HepG2 (cell line): ENCODE data around the gene NEK3. TPM values are rescaled to one million over a fixed set of nuclear protein-coding genes. Genes with fewer than 3 reads are reported as not detected.

Experiments used
- ATAC-seq: fragments of 200-7000 bp; cut with Tn5 transposase; 3 replicates; pipeline ENCODE4 v1.9.1; 2020; ENCODE audit warnings: mild to moderate bottlenecking, moderate library complexity
- BruUV-seq: library from RNA; stranded (reverse); fragments of 400-500 nt; replicated peaks from 2 replicates; lab custom pipeline; 2021; lab: Mats Ljungman, UMichigan
- CTCF ChIA-PET: fragments of 300-600 bp; formaldehyde crosslinking; extraction: SDS; loops from one replicate; lab custom pipeline; 2021; ENCODE audit warnings: low total read pairs, inconsistent platforms, low intra/inter-chr PET ratio; lab: Yijun Ruan, JAX
- POLR2A ChIA-PET: fragments of 350-600 bp; sonication (Branson Sonifier 250); formaldehyde crosslinking; loops from one replicate; lab custom pipeline; 2020; ENCODE audit warnings: antibody characterized with exemption, inconsistent platforms; lab: Yijun Ruan, JAX
- DNase-seq: peaks from one replicate; pipeline ENCODE4 v3.0.0-alpha.2; 2015; ENCODE audit warnings: low spot score
- FAIRE-seq: peaks from 3 replicates; lab custom pipeline; 2011; peaks lifted over from hg19 to GRCh38; lab: Jason Lieb, UNC
- H2AFZ ChIP-seq: one replicate; pipeline ENCODE4 v1.6.1; 2011; ENCODE audit warnings: low read length, inconsistent platforms
- H3K27ac ChIP-seq: fragments of 300-600 bp; 3 replicates; pipeline ENCODE4 v1.8.0; 2011; ENCODE audit warnings: mixed run types, mild to moderate bottlenecking, mixed read lengths, low read length, inconsistent platforms; ENCODE audit not compliant: insufficient read depth; ENCODE audit errors: extremely low read length
- H3K27me3 ChIP-seq, 2 experiments: fragments of 200-600 bp in 1 of 2; 2 replicates in 1 of 2; 3 replicates in 1 of 2; pipeline versions ENCODE4 v1.6.0 to v1.8.0; 2011; ENCODE audit warnings: low read length in 2 of 2, mild to moderate bottlenecking in 2 of 2, moderate library complexity in 2 of 2, inconsistent platforms in 1 of 2; ENCODE audit not compliant: insufficient read depth in 2 of 2, control insufficient read depth in 1 of 2
- H3K36me3 ChIP-seq, 2 experiments: fragments of 200-600 bp in 1 of 2; replicated peaks in 1 of 2; 2 replicates in 1 of 2; 3 replicates in 1 of 2; pipeline versions ENCODE4 v1.5.1 to v1.8.0; 2011; ENCODE audit warnings: low read length in 2 of 2, inconsistent platforms in 1 of 2; ENCODE audit not compliant: insufficient read depth in 2 of 2, control insufficient read depth in 1 of 2
- H3K4me1 ChIP-seq: 2 replicates; pipeline ENCODE4 v1.5.1; 2012; ENCODE audit warnings: low read length, inconsistent platforms; ENCODE audit not compliant: insufficient read depth
- H3K4me2 ChIP-seq: 2 replicates; pipeline ENCODE4 v1.6.0; 2011; ENCODE audit warnings: low read depth, low read length, inconsistent platforms
- H3K4me3 ChIP-seq, 3 experiments: fragments of 200-600 bp in 1 of 3; sonication (generic), shearing (Covaris generic) in 1 of 3; replicated peaks in 1 of 3; 2 replicates each; pipeline ENCODE4 v1.5.1; 2011 to 2016; ENCODE audit warnings: low read length in 3 of 3, inconsistent platforms in 2 of 3, low read depth in 2 of 3, mild to moderate bottlenecking in 2 of 3, control low read depth in 1 of 3, mixed read lengths in 1 of 3; ENCODE audit not compliant: insufficient read depth in 1 of 3
- H3K79me2 ChIP-seq: one replicate; pipeline ENCODE4 v1.6.1; 2011; ENCODE audit warnings: low read length, inconsistent platforms; ENCODE audit not compliant: insufficient read depth
- H3K9ac ChIP-seq: 2 replicates; pipeline ENCODE4 v1.6.0; 2011; ENCODE audit warnings: mild to moderate bottlenecking, low read depth, low read length, inconsistent platforms; ENCODE audit not compliant: insufficient read depth
- H3K9me3 ChIP-seq: 2 replicates; pipeline ENCODE4 v1.5.1; 2012; ENCODE audit warnings: mild to moderate bottlenecking, low read length
- H4K20me1 ChIP-seq: 2 replicates; pipeline ENCODE4 v1.6.0; 2011; ENCODE audit warnings: inconsistent platforms, mild to moderate bottlenecking, low read length, moderate library complexity; ENCODE audit not compliant: insufficient read depth
- CBFB ChIP-seq: sonication (generic); formaldehyde crosslinking; IDR thresholded peaks from 2 replicates; pipeline ENCODE4 v1.4.0; 2020; ENCODE audit warnings: missing genetic modification reagents
- GTF3A ChIP-seq: sonication (generic); formaldehyde crosslinking; conservative IDR thresholded peaks from 2 replicates; pipeline ENCODE4 v1.4.0; 2020; ENCODE audit warnings: mild to moderate bottlenecking, missing genetic modification reagents
- IRF2 ChIP-seq: IDR thresholded peaks from 2 replicates; pipeline ENCODE4 v1.6.1; 2018; ENCODE audit warnings: missing genetic modification reagents, missing compliant biosample characterization
- SNAPC5 ChIP-seq: sonication (generic); formaldehyde crosslinking; IDR thresholded peaks from 2 replicates; pipeline ENCODE4 v1.8.1; 2023; ENCODE audit warnings: mild to moderate bottlenecking, missing genetic modification reagents, borderline replicate concordance
- YY1 ChIP-seq: IDR thresholded peaks from 2 replicates; pipeline ENCODE4 v1.6.1; 2011; ENCODE audit warnings: low read length, low read depth, moderate library complexity, mild to moderate bottlenecking; ENCODE audit not compliant: insufficient read depth, insufficient replicate concordance
- ZBTB7B ChIP-seq: sonication (generic); formaldehyde crosslinking; IDR thresholded peaks from 2 replicates; pipeline ENCODE4 v1.4.0; 2020; ENCODE audit warnings: missing genetic modification reagents
- ZNF354B ChIP-seq: sonication (generic); formaldehyde crosslinking; IDR thresholded peaks from 2 replicates; pipeline ENCODE4 v1.8.0; 2022; ENCODE audit warnings: mild to moderate bottlenecking, missing genetic modification reagents
- ZNF720 ChIP-seq: sonication (generic); formaldehyde crosslinking; IDR thresholded peaks from 2 replicates; pipeline ENCODE4 v1.4.0; 2020; ENCODE audit warnings: missing genetic modification reagents
- WGBS: methylation state at CpG from one replicate; pipeline ENCODE4 v1.1.6; 2017; ENCODE audit warnings: low lambda C conversion rate; 5-methylcytosine and 5-hydroxymethylcytosine counted together
- in situ Hi-C: cut with HindIII; loops from 2 replicates; pipeline ENCODE4 v1.10.0; 2017; ENCODE audit warnings: low pct_unique_long_range_greater_than_20kb; ENCODE audit not compliant: extremely low pct_ligation_motif_present
- intact Hi-C: fragments of 100-400 bp; cut with micrococcal nuclease; formaldehyde crosslinking; loops from one replicate; pipeline ENCODE4 v1.10.0; 2022; ENCODE audit not compliant: unreplicated experiment
- polyA plus RNA-seq, 8 experiments: library from polyadenylated mRNA; depleted of rRNA in 3 of 8; stranded (reverse) in 7 of 8; unstranded in 1 of 8; fragments of >200 nt; fragmentation: Illumina TruSeq in 4 of 8; extraction: Trizol in 4 of 8; gene quantifications; 2 replicates each; pipeline versions ENCODE4 v1.2.1 to v1.2.3, GENCODE V29; 2011 to 2016; ENCODE audit warnings: low read depth in 4 of 8, missing spikeins in 1 of 8, mixed read lengths in 1 of 8; ENCODE audit not compliant: insufficient read depth in 1 of 8
- total RNA-seq, 5 experiments: library from RNA; depleted of rRNA; stranded (reverse); fragments of >200 nt; fragmentation: Illumina TruSeq; extraction: Trizol; gene quantifications; 2 replicates each; pipeline ENCODE4 v1.2.3, GENCODE V29; 2016; ENCODE audit warnings: low read depth in 1 of 5
- TF ChIP-seq, protein P1 (sequence below): sonication (generic); formaldehyde crosslinking; conservative IDR thresholded peaks from 2 replicates; pipeline ENCODE4 v1.4.0; 2020; ENCODE audit warnings: missing genetic modification reagents

Gene NEK3
- total and polyA plus RNA-seq, 2 of the 13 experiments (the other 11 are each of a cell fraction or from before 2014, with no cell fraction given): 36.7 to 68.2 TPM

DNA sequence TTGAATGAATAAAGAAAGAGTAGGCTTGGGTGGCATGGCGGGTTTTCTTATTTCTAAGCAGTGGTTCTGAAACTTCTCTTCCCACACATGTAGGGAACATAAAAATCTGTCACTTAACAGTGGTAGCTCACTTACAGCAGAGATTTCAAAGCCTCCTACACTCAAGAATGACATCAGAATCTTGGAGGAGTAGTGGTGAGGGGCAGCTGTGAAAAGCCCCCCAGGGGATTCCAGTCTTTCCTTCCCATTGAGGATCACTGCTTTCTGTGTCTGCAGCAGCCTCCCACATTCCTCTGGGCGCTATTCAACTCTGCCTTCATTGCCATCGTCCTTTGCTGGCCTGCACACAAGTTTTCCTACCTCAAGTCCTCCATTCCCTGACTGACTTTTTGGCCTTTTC is 21.9 kb downstream of the NEK3 start:
- Histone ChIP-seq H3K4me2 (no peak overlapping the region), H3K9ac (no peak overlapping the region), H3K4me3 (no peak overlapping the region), H3K4me1 (no peaks in the 10 kb centered on the region), H3K79me2 (no peaks in the 10 kb centered on the region), H3K36me3 (peaks cover 14 to 58% of the 10 kb centered on the region in 2 experiments)
- ATAC-seq: no peak
- intact Hi-C loops: no loop called here
- DNase-seq: no peak
- no peak for TF ChIP-seq ZNF720 (CRISPR knock-in tag)
- TF ChIP-seq YY1: no peak
- no peak for TF ChIP-seq IRF2 (CRISPR knock-in tag)
- TF ChIP-seq GTF3A: no peak
- TF ChIP-seq, protein P1, sequence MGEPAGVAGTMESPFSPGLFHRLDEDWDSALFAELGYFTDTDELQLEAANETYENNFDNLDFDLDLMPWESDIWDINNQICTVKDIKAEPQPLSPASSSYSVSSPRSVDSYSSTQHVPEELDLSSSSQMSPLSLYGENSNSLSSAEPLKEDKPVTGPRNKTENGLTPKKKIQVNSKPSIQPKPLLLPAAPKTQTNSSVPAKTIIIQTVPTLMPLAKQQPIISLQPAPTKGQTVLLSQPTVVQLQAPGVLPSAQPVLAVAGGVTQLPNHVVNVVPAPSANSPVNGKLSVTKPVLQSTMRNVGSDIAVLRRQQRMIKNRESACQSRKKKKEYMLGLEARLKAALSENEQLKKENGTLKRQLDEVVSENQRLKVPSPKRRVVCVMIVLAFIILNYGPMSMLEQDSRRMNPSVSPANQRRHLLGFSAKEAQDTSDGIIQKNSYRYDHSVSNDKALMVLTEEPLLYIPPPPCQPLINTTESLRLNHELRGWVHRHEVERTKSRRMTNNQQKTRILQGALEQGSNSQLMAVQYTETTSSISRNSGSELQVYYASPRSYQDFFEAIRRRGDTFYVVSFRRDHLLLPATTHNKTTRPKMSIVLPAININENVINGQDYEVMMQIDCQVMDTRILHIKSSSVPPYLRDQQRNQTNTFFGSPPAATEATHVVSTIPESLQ: no peak
- TF ChIP-seq CBFB: no peak
- no peak for TF ChIP-seq SNAPC5 (CRISPR knock-in tag)
- TF ChIP-seq ZNF354B (CRISPR knock-in tag): no peak
- TF ChIP-seq ZBTB7B (CRISPR knock-in tag): no peak
- TF ChIP-seq, all 625 proteins: peak for 0
- ChIA-PET CTCF (no interaction called here), POLR2A (no interaction called here)
- Histone ChIP-seq H4K20me1 (no peaks in the 10 kb centered on the region), H3K9me3 (no peaks in the 10 kb centered on the region), H3K27ac (no peak overlapping the region), H2AFZ (no peak overlapping the region), H3K27me3 (no peaks in the 10 kb centered on the region)
- BruUV-seq: no TSS peak
- no peak for FAIRE-seq
- 91% methylated on average over 3 of the region's 3 CpGs for WGBS
- in situ Hi-C loops: no loop called here
